HepG2 (cell line): ENCODE measurements around the gene PAPSS2. TPM values are rescaled to one million over a fixed set of nuclear protein-coding genes. Genes with fewer than 3 reads are reported as not detected.

Experiments used
- ATAC-seq: fragments of 200-7000 bp; cut with Tn5 transposase; 3 replicates; pipeline ENCODE4 v1.9.1; 2020; ENCODE audit warnings: mild to moderate bottlenecking, moderate library complexity
- BruUV-seq: library from RNA; stranded (reverse); fragments of 400-500 nt; replicated peaks from 2 replicates; lab custom pipeline; 2021; lab: Mats Ljungman, UMichigan
- CTCF ChIA-PET: fragments of 300-600 bp; formaldehyde crosslinking; extraction: SDS; loops from one replicate; lab custom pipeline; 2021; ENCODE audit warnings: low total read pairs, inconsistent platforms, low intra/inter-chr PET ratio; lab: Yijun Ruan, JAX
- POLR2A ChIA-PET: fragments of 350-600 bp; sonication (Branson Sonifier 250); formaldehyde crosslinking; loops from one replicate; lab custom pipeline; 2020; ENCODE audit warnings: antibody characterized with exemption, inconsistent platforms; lab: Yijun Ruan, JAX
- DNase-seq: peaks from one replicate; pipeline ENCODE4 v3.0.0-alpha.2; 2015; ENCODE audit warnings: low spot score
- FAIRE-seq: peaks from 3 replicates; lab custom pipeline; 2011; peaks lifted over from hg19 to GRCh38; lab: Jason Lieb, UNC
- H2AFZ ChIP-seq: one replicate; pipeline ENCODE4 v1.6.1; 2011; ENCODE audit warnings: low read length, inconsistent platforms
- H3K27ac ChIP-seq: fragments of 300-600 bp; 3 replicates; pipeline ENCODE4 v1.8.0; 2011; ENCODE audit warnings: mixed run types, mild to moderate bottlenecking, mixed read lengths, low read length, inconsistent platforms; ENCODE audit not compliant: insufficient read depth; ENCODE audit errors: extremely low read length
- H3K27me3 ChIP-seq, 2 experiments: fragments of 200-600 bp in 1 of 2; 2 replicates in 1 of 2; 3 replicates in 1 of 2; pipeline versions ENCODE4 v1.6.0 to v1.8.0; 2011; ENCODE audit warnings: low read length in 2 of 2, mild to moderate bottlenecking in 2 of 2, moderate library complexity in 2 of 2, inconsistent platforms in 1 of 2; ENCODE audit not compliant: insufficient read depth in 2 of 2, control insufficient read depth in 1 of 2
- H3K36me3 ChIP-seq, 2 experiments: fragments of 200-600 bp in 1 of 2; replicated peaks in 1 of 2; 2 replicates in 1 of 2; 3 replicates in 1 of 2; pipeline versions ENCODE4 v1.5.1 to v1.8.0; 2011; ENCODE audit warnings: low read length in 2 of 2, inconsistent platforms in 1 of 2; ENCODE audit not compliant: insufficient read depth in 2 of 2, control insufficient read depth in 1 of 2
- H3K4me1 ChIP-seq: 2 replicates; pipeline ENCODE4 v1.5.1; 2012; ENCODE audit warnings: low read length, inconsistent platforms; ENCODE audit not compliant: insufficient read depth
- H3K4me2 ChIP-seq: 2 replicates; pipeline ENCODE4 v1.6.0; 2011; ENCODE audit warnings: low read depth, low read length, inconsistent platforms
- H3K4me3 ChIP-seq, 3 experiments: fragments of 200-600 bp in 1 of 3; sonication (generic), shearing (Covaris generic) in 1 of 3; replicated peaks in 1 of 3; 2 replicates each; pipeline ENCODE4 v1.5.1; 2011 to 2016; ENCODE audit warnings: low read length in 3 of 3, inconsistent platforms in 2 of 3, low read depth in 2 of 3, mild to moderate bottlenecking in 2 of 3, control low read depth in 1 of 3, mixed read lengths in 1 of 3; ENCODE audit not compliant: insufficient read depth in 1 of 3
- H3K79me2 ChIP-seq: one replicate; pipeline ENCODE4 v1.6.1; 2011; ENCODE audit warnings: low read length, inconsistent platforms; ENCODE audit not compliant: insufficient read depth
- H3K9ac ChIP-seq: 2 replicates; pipeline ENCODE4 v1.6.0; 2011; ENCODE audit warnings: mild to moderate bottlenecking, low read depth, low read length, inconsistent platforms; ENCODE audit not compliant: insufficient read depth
- H3K9me3 ChIP-seq: 2 replicates; pipeline ENCODE4 v1.5.1; 2012; ENCODE audit warnings: mild to moderate bottlenecking, low read length
- H4K20me1 ChIP-seq: 2 replicates; pipeline ENCODE4 v1.6.0; 2011; ENCODE audit warnings: inconsistent platforms, mild to moderate bottlenecking, low read length, moderate library complexity; ENCODE audit not compliant: insufficient read depth
- AGO1 ChIP-seq: fragments of 200-400 bp; formaldehyde crosslinking; IDR thresholded peaks from 2 replicates; pipeline ENCODE4 v1.6.1; 2017; ENCODE audit warnings: mild to moderate bottlenecking, low read depth, low read length, moderate library complexity; ENCODE audit not compliant: poor library complexity, severe bottlenecking
- AHR ChIP-seq: IDR thresholded peaks from 2 replicates; pipeline ENCODE4 v1.6.1; 2018; ENCODE audit warnings: missing genetic modification reagents, missing compliant biosample characterization
- FIP1L1 ChIP-seq: fragments of 200-400 bp; formaldehyde crosslinking; IDR thresholded peaks from 2 replicates; pipeline ENCODE4 v1.6.1; 2018; ENCODE audit warnings: low read depth, mild to moderate bottlenecking, low read length, moderate library complexity, borderline replicate concordance; ENCODE audit not compliant: insufficient read depth
- IRF2 ChIP-seq: IDR thresholded peaks from 2 replicates; pipeline ENCODE4 v1.6.1; 2018; ENCODE audit warnings: missing genetic modification reagents, missing compliant biosample characterization
- NR2F2 ChIP-seq: IDR thresholded peaks from 2 replicates; pipeline ENCODE4 v1.6.1; 2012; ENCODE audit warnings: low read depth, inconsistent platforms, borderline replicate concordance
- PRPF4 ChIP-seq: fragments of 200-400 bp; formaldehyde crosslinking; IDR thresholded peaks from 2 replicates; pipeline ENCODE4 v1.6.1; 2016; ENCODE audit warnings: low read length, low read depth; ENCODE audit not compliant: poor library complexity, severe bottlenecking
- RFX3 ChIP-seq: IDR thresholded peaks from 2 replicates; pipeline ENCODE4 v1.6.1; 2016; ENCODE audit warnings: missing biosample characterization, missing genetic modification reagents
- SATB2 ChIP-seq: sonication (generic); formaldehyde crosslinking; IDR thresholded peaks from 2 replicates; pipeline ENCODE4 v1.5.0; 2020; ENCODE audit warnings: missing genetic modification reagents
- ZNF207 ChIP-seq: fragments of 450-650 bp; IDR thresholded peaks from 2 replicates; pipeline ENCODE4 v1.6.1; 2016; ENCODE audit warnings: antibody characterized with exemption, borderline replicate concordance
- ZNF558 ChIP-seq: sonication (generic); formaldehyde crosslinking; IDR thresholded peaks from 2 replicates; pipeline ENCODE4 v1.9.0; 2022; ENCODE audit warnings: mild to moderate bottlenecking, missing genetic modification reagents, borderline replicate concordance
- WGBS: methylation state at CpG from one replicate; pipeline ENCODE4 v1.1.6; 2017; ENCODE audit warnings: low lambda C conversion rate; 5-methylcytosine and 5-hydroxymethylcytosine counted together
- in situ Hi-C: cut with HindIII; loops from 2 replicates; pipeline ENCODE4 v1.10.0; 2017; ENCODE audit warnings: low pct_unique_long_range_greater_than_20kb; ENCODE audit not compliant: extremely low pct_ligation_motif_present
- intact Hi-C: fragments of 100-400 bp; cut with micrococcal nuclease; formaldehyde crosslinking; loops from one replicate; pipeline ENCODE4 v1.10.0; 2022; ENCODE audit not compliant: unreplicated experiment
- polyA plus RNA-seq, 8 experiments: library from polyadenylated mRNA; depleted of rRNA in 3 of 8; stranded (reverse) in 7 of 8; unstranded in 1 of 8; fragments of >200 nt; fragmentation: Illumina TruSeq in 4 of 8; extraction: Trizol in 4 of 8; gene quantifications; 2 replicates each; pipeline versions ENCODE4 v1.2.1 to v1.2.3, GENCODE V29; 2011 to 2016; ENCODE audit warnings: low read depth in 4 of 8, missing spikeins in 1 of 8, mixed read lengths in 1 of 8; ENCODE audit not compliant: insufficient read depth in 1 of 8
- total RNA-seq, 5 experiments: library from RNA; depleted of rRNA; stranded (reverse); fragments of >200 nt; fragmentation: Illumina TruSeq; extraction: Trizol; gene quantifications; 2 replicates each; pipeline ENCODE4 v1.2.3, GENCODE V29; 2016; ENCODE audit warnings: low read depth in 1 of 5
- TF ChIP-seq, protein P1 (sequence below): sonication (generic); formaldehyde crosslinking; IDR thresholded peaks from 2 replicates; pipeline ENCODE4 v1.5.1; 2020; ENCODE audit warnings: missing genetic modification reagents, mild to moderate bottlenecking, borderline replicate concordance
- TF ChIP-seq, protein P2 (sequence below): sonication (generic); formaldehyde crosslinking; IDR thresholded peaks from 2 replicates; pipeline ENCODE4 v1.9.0; 2021; ENCODE audit warnings: missing genetic modification reagents, mild to moderate bottlenecking, borderline replicate concordance
- TF ChIP-seq, protein P3 (sequence below): sonication (generic); formaldehyde crosslinking; IDR thresholded peaks from 2 replicates; pipeline ENCODE4 v1.5.0; 2020; ENCODE audit warnings: missing genetic modification reagents, mild to moderate bottlenecking, borderline replicate concordance
- TF ChIP-seq, protein P4 (sequence below): sonication (generic); formaldehyde crosslinking; IDR thresholded peaks from 2 replicates; pipeline ENCODE4 v1.8.0; 2022; ENCODE audit warnings: mild to moderate bottlenecking, missing genetic modification reagents
- TF ChIP-seq, protein P5 (sequence below): sonication (generic); formaldehyde crosslinking; IDR thresholded peaks from 2 replicates; pipeline ENCODE4 v1.5.0; 2020; ENCODE audit warnings: mild to moderate bottlenecking, low read depth, missing genetic modification reagents, borderline replicate concordance

Gene PAPSS2
- total and polyA plus RNA-seq, 2 of the 13 experiments (the other 11 are each of a cell fraction or from before 2014, with no cell fraction given), result 0.11 to 0.12 TPM

DNA sequence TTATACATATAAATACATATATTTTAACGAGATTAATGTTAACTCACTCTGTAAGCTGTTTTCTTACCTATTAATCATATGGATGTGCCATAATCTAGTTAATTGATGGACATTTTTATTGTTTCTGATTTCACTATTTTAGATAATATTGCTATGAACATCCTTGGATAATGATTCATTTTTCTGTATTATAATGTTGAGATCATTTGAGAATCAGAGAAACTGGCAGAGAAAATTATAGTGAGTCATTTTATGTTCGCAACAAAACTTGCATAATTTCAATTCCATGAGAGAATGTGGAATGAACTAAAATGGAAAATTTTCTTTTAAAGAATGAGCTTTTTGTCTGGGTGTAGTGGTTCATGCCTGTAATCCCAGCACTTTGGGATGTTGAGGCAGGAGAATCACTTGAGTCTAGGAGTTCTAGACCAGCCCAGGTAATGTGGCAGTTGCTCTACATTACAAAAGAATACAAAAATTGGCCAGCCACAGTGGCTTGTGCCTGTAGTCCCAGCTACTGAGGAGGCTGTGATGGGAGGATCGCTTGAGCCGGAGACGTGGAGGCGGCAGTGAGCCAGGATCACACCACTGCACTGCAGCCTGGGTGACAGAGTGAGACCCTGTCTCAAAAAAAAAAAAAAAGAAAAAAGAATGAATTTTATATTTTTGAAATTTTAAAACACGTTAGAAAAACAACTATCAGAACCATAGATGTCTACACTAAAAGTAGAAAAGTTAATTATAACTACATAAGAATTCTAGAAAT lies 40.5 kb downstream of the PAPSS2 start:
- Histone ChIP-seq H3K79me2 (no peaks in the 10 kb centered on the region), H3K27me3 (0 out of 5 replicates have a peak, but pooled peaks cover 0 to 3% of the 10 kb centered on the region in 2 experiments), H2AFZ (no peak overlapping the region), H3K4me3 (no peak overlapping the region), H3K4me2 (no peak overlapping the region), H3K36me3 (no peaks in the 10 kb centered on the region), H3K27ac (no peak overlapping the region), H3K9me3 (no peaks in the 10 kb centered on the region), H3K9ac (no peak overlapping the region), H4K20me1 (no peaks in the 10 kb centered on the region), H3K4me1 (peaks cover 23% of the 10 kb centered on the region)
- no peak for DNase-seq
- no peak for FAIRE-seq
- WGBS, result 72% methylated on average over 7 of the region's 7 CpGs
- ATAC-seq, result no peak
- BruUV-seq, result no TSS peak
- ChIA-PET CTCF (no interaction called here), POLR2A (no interaction called here)
- intact Hi-C loops (no loop called here), in situ Hi-C loops (no loop called here)
- TF ChIP-seq, protein P1, sequence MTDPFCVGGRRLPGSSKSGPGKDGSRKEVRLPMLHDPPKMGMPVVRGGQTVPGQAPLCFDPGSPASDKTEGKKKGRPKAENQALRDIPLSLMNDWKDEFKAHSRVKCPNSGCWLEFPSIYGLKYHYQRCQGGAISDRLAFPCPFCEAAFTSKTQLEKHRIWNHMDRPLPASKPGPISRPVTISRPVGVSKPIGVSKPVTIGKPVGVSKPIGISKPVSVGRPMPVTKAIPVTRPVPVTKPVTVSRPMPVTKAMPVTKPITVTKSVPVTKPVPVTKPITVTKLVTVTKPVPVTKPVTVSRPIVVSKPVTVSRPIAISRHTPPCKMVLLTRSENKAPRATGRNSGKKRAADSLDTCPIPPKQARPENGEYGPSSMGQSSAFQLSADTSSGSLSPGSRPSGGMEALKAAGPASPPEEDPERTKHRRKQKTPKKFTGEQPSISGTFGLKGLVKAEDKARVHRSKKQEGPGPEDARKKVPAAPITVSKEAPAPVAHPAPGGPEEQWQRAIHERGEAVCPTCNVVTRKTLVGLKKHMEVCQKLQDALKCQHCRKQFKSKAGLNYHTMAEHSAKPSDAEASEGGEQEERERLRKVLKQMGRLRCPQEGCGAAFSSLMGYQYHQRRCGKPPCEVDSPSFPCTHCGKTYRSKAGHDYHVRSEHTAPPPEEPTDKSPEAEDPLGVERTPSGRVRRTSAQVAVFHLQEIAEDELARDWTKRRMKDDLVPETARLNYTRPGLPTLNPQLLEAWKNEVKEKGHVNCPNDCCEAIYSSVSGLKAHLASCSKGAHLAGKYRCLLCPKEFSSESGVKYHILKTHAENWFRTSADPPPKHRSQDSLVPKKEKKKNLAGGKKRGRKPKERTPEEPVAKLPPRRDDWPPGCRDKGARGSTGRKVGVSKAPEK, result no peak
- TF ChIP-seq AGO1 (no peak), SATB2 (CRISPR knock-in tag) (no peak), PRPF4 (no peak), FIP1L1 (no peak), RFX3 (no peak), IRF2 (CRISPR knock-in tag) (no peak), ZNF207 (no peak), NR2F2 (no peak), ZNF558 (CRISPR knock-in tag) (no peak), AHR (no peak)
- TF ChIP-seq, protein P2, sequence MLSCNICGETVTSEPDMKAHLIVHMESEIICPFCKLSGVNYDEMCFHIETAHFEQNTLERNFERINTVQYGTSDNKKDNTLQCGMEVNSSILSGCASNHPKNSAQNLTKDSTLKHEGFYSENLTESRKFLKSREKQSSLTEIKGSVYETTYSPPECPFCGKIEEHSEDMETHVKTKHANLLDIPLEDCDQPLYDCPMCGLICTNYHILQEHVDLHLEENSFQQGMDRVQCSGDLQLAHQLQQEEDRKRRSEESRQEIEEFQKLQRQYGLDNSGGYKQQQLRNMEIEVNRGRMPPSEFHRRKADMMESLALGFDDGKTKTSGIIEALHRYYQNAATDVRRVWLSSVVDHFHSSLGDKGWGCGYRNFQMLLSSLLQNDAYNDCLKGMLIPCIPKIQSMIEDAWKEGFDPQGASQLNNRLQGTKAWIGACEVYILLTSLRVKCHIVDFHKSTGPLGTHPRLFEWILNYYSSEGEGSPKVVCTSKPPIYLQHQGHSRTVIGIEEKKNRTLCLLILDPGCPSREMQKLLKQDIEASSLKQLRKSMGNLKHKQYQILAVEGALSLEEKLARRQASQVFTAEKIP (CRISPR knock-in tag), result no peak
- TF ChIP-seq, protein P3, sequence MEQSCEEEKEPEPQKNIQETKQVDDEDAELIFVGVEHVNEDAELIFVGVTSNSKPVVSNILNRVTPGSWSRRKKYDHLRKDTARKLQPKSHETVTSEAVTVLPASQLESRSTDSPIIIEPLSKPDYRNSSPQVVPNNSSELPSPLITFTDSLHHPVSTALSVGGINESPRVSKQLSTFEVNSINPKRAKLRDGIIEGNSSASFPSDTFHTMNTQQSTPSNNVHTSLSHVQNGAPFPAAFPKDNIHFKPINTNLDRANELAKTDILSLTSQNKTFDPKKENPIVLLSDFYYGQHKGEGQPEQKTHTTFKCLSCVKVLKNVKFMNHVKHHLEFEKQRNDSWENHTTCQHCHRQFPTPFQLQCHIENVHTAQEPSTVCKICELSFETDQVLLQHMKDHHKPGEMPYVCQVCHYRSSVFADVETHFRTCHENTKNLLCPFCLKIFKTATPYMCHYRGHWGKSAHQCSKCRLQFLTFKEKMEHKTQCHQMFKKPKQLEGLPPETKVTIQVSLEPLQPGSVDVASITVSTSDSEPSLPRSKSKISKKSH, result no peak
- TF ChIP-seq, protein P4, sequence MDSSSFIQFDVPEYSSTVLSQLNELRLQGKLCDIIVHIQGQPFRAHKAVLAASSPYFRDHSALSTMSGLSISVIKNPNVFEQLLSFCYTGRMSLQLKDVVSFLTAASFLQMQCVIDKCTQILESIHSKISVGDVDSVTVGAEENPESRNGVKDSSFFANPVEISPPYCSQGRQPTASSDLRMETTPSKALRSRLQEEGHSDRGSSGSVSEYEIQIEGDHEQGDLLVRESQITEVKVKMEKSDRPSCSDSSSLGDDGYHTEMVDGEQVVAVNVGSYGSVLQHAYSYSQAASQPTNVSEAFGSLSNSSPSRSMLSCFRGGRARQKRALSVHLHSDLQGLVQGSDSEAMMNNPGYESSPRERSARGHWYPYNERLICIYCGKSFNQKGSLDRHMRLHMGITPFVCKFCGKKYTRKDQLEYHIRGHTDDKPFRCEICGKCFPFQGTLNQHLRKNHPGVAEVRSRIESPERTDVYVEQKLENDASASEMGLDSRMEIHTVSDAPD (CRISPR knock-in tag), result no peak
- TF ChIP-seq, protein P5, sequence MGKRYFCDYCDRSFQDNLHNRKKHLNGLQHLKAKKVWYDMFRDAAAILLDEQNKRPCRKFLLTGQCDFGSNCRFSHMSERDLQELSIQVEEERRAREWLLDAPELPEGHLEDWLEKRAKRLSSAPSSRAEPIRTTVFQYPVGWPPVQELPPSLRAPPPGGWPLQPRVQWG (CRISPR knock-in tag), result no peak
